IMR-90 (cell line): Measurements from ENCODE around the gene CAMTA1. TPM values are rescaled to one million over a fixed set of nuclear protein-coding genes. Genes with fewer than 3 reads are reported as not detected.
A peak's percentile ranks its signal among the peaks of the same experiment; 100 is the strongest.

Source experiments
- ATAC-seq: fragments of 200-7000 bp; cut with Tn5 transposase; 2 replicates; pipeline ENCODE4 v1.9.1; 2020; ENCODE audit warnings: low read depth, mild to moderate bottlenecking, moderate library complexity
- BruUV-seq: library from RNA; stranded (reverse); fragments of 400-500 nt; replicated peaks from 2 replicates; lab custom pipeline; 2021; lab: Mats Ljungman, UMichigan
- CTCF ChIA-PET: fragments of 300-600 bp; formaldehyde crosslinking; extraction: SDS; loops from one replicate; lab custom pipeline; 2021; ENCODE audit warnings: antibody characterized with exemption; lab: Yijun Ruan, JAX
- POLR2A ChIA-PET: fragments of 300-600 bp; sonication (Branson Sonifier 250); formaldehyde crosslinking; loops from one replicate; lab custom pipeline; 2022; ENCODE audit warnings: antibody characterized with exemption; ENCODE audit not compliant: unreplicated experiment; lab: Charles Lee
- DNase-seq: peaks from one replicate; pipeline ENCODE4 v3.0.0; 2013
- H2AFZ ChIP-seq: replicated peaks from 2 replicates; pipeline ENCODE3; 2013; ENCODE audit warnings: low read length, mild to moderate bottlenecking; ENCODE audit not compliant: poor library complexity
- H2AK5ac ChIP-seq: 2 replicates; pipeline ENCODE4 v1.6.1; 2013; ENCODE audit warnings: low read depth, low read length, inconsistent platforms
- H2AK9ac ChIP-seq: replicated peaks from 2 replicates; pipeline ENCODE3; 2013; ENCODE audit warnings: mild to moderate bottlenecking, low read depth, low read length, moderate library complexity; ENCODE audit not compliant: poor library complexity
- H2BK120ac ChIP-seq: 2 replicates; pipeline ENCODE4 v1.6.1; 2013; ENCODE audit warnings: low read depth, low read length, inconsistent platforms
- H2BK15ac ChIP-seq: 3 replicates; pipeline ENCODE4 v1.6.1; 2013; ENCODE audit warnings: low read depth, low read length, inconsistent platforms
- H2BK20ac ChIP-seq: 2 replicates; pipeline ENCODE4 v1.6.1; 2013; ENCODE audit warnings: low read depth, mild to moderate bottlenecking, inconsistent platforms, low read length, moderate library complexity
- H2BK5ac ChIP-seq: 2 replicates; pipeline ENCODE4 v1.6.1; 2013; ENCODE audit warnings: mild to moderate bottlenecking, low read depth, low read length, inconsistent platforms; ENCODE audit not compliant: poor library complexity, severe bottlenecking
- H3K14ac ChIP-seq: replicated peaks from 2 replicates; pipeline ENCODE4 v1.6.1; 2013; ENCODE audit warnings: low read depth, low read length, inconsistent platforms
- H3K18ac ChIP-seq: 2 replicates; pipeline ENCODE4 v1.6.1; 2013; ENCODE audit warnings: low read depth, low read length, control low read depth
- H3K23ac ChIP-seq: 2 replicates; pipeline ENCODE4 v1.6.1; 2013; ENCODE audit warnings: low read depth, low read length, inconsistent platforms
- H3K27ac ChIP-seq: 2 replicates; pipeline ENCODE4 v1.5.1; 2013; ENCODE audit warnings: mild to moderate bottlenecking, control low read depth, low read length; ENCODE audit not compliant: insufficient read depth
- H3K27me3 ChIP-seq: 2 replicates; pipeline ENCODE4 v1.6.1; 2013; ENCODE audit warnings: low read length; ENCODE audit not compliant: control insufficient read depth, insufficient read depth
- H3K36me3 ChIP-seq: 2 replicates; pipeline ENCODE4 v1.6.1; 2013; ENCODE audit warnings: low read length, mixed read lengths; ENCODE audit not compliant: control insufficient read depth, insufficient read depth
- H3K4ac ChIP-seq: 2 replicates; pipeline ENCODE4 v1.6.1; 2013; ENCODE audit warnings: low read depth, low read length, inconsistent platforms
- H3K4me1 ChIP-seq: 2 replicates; pipeline ENCODE4 v1.6.1; 2013; ENCODE audit warnings: low read length, mixed read lengths; ENCODE audit not compliant: control insufficient read depth, insufficient read depth
- H3K4me2 ChIP-seq: 2 replicates; pipeline ENCODE4 v1.6.1; 2013; ENCODE audit warnings: low read depth, mild to moderate bottlenecking, control low read depth, low read length, moderate library complexity
- H3K4me3 ChIP-seq: 2 replicates; pipeline ENCODE4 v1.5.1; 2013; ENCODE audit warnings: low read depth, mild to moderate bottlenecking, control low read depth, low read length, moderate library complexity; ENCODE audit not compliant: insufficient read depth
- H3K56ac ChIP-seq: 2 replicates; pipeline ENCODE4 v1.6.1; 2013; ENCODE audit warnings: low read length, inconsistent platforms; ENCODE audit not compliant: insufficient read depth; ENCODE audit errors: extremely low read depth
- H3K79me1 ChIP-seq, 2 experiments: 2 replicates each; pipeline ENCODE4 v1.6.1; 2013; ENCODE audit warnings: low read length in 2 of 2, inconsistent platforms in 1 of 2, low read depth in 1 of 2
- H3K9ac ChIP-seq: 2 replicates; pipeline ENCODE4 v1.6.1; 2013; ENCODE audit warnings: low read depth, low read length, control low read depth
- H3K9me1 ChIP-seq: 2 replicates; pipeline ENCODE4 v1.6.1; 2013; ENCODE audit warnings: low read length, inconsistent platforms; ENCODE audit not compliant: insufficient read depth
- H3K9me3 ChIP-seq: 2 replicates; pipeline ENCODE4 v1.6.1; 2013; ENCODE audit warnings: low read length; ENCODE audit not compliant: control insufficient read depth, insufficient read depth
- H4K20me1 ChIP-seq: 2 replicates; pipeline ENCODE4 v1.6.1; 2013; ENCODE audit warnings: low read length, inconsistent platforms; ENCODE audit not compliant: insufficient read depth
- H4K5ac ChIP-seq: 2 replicates; pipeline ENCODE4 v1.6.1; 2013; ENCODE audit warnings: mild to moderate bottlenecking, low read depth, low read length, control low read depth
- H4K8ac ChIP-seq, 2 experiments: 2 replicates each; pipeline ENCODE4 v1.6.1; 2013; ENCODE audit warnings: low read depth in 2 of 2, low read length in 2 of 2, control low read depth in 1 of 2, inconsistent platforms in 1 of 2
- H4K91ac ChIP-seq: 2 replicates; pipeline ENCODE4 v1.6.1; 2013; ENCODE audit warnings: low read depth, low read length, inconsistent platforms; ENCODE audit not compliant: insufficient read depth
- NFE2L2 ChIP-seq: fragments of 150-350 bp; IDR thresholded peaks from 2 replicates; pipeline ENCODE4 v1.6.1; 2016; ENCODE audit warnings: low read depth, mild to moderate bottlenecking, low read length
- WGBS, 2 experiments: methylation state at CpG; one replicate each; pipeline versions ENCODE4 v1.1.5 to v1.1.7; 2013; ENCODE audit warnings: missing lambda C conversion rate in 2 of 2; ENCODE audit not compliant: insufficient read length in 1 of 2; ENCODE audit errors: extremely low coverage in 2 of 2; 5-methylcytosine and 5-hydroxymethylcytosine counted together
- dilution Hi-C: fragments of 300-500 bp; cut with HindIII; formaldehyde crosslinking; loops from one replicate; pipeline ENCODE4 v1.14.3; 2018; ENCODE audit warnings: low sequenced_read_pairs; ENCODE audit not compliant: unreplicated experiment
- in situ Hi-C: fragments of 300-500 bp; cut with MboI; formaldehyde crosslinking; loops from 3 replicates; pipeline ENCODE4 v1.14.3; 2019; ENCODE audit warnings: low sequenced_read_pairs, inconsistent platforms, mixed read lengths
- intact Hi-C: fragments of 100-400 bp; cut with micrococcal nuclease; formaldehyde crosslinking; loops from 2 replicates; pipeline ENCODE4 v1.10.0; 2022
- polyA plus RNA-seq, 3 experiments: library from polyadenylated mRNA; depleted of rRNA; stranded (reverse); fragments of >200 nt; gene quantifications; 2 replicates each; pipeline ENCODE4 v1.2.3, GENCODE V29; 2012; ENCODE audit warnings: low replicate concordance in 1 of 3
- total RNA-seq: library from RNA; depleted of rRNA; stranded (reverse); fragments of >200 nt; gene quantifications from 2 replicates; pipeline ENCODE4 v1.2.3, GENCODE V29; 2012

Gene CAMTA1
- total and polyA plus RNA-seq, 2 of the 4 experiments (the other 2 are of a cell fraction), result 35.5 to 74.3 TPM

DNA sequence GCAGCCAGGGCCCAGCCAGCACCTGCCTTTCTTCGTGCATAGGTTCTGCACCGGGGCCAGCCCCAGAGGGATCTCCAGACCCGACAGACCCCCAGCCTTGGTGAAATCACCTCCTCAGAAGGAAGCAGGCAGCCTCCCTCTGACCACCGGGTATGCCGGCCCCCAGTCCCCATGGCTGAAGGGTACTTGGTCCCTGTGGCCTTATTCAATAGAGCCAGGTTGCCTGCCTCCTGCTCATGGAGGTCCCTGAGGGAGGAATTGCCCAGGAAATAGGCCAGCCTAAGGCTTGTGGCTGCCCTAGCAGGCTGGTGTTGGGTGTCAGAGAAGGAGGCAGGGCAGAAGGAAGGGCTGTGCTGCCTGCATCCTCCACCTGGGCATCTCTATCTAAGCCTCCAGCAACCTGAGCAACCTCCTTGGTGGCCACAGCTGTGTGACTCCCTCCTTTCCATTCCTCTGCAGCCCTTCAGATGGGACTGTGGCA lies 647.7 kb downstream of the CAMTA1 start:
- intact Hi-C loops, result no loop called here
- H2BK20ac ChIP-seq, result no peak overlapping the region
- H3K9me1 ChIP-seq, result no peaks in the 10 kb centered on the region
- no peak overlapping the region for H3K56ac ChIP-seq
- H2BK15ac ChIP-seq, result no peak overlapping the region
- no peaks in the 10 kb centered on the region for H3K36me3 ChIP-seq
- no peak overlapping the region for H3K23ac ChIP-seq
- H2BK120ac ChIP-seq, result no peak overlapping the region
- no TSS peak for BruUV-seq
- CTCF ChIA-PET, result interaction anchor here (0.6 kb wide), 1 partner anchor 530 kb away, joined by 4 read pairs; no protein-coding TSS in a partner anchor
- H3K27ac ChIP-seq, result no peak overlapping the region
- no peak overlapping the region for H4K5ac ChIP-seq
- TF ChIP-seq NFE2L2, result no peak
- H3K4ac ChIP-seq, result no peak overlapping the region
- no peak overlapping the region for H3K4me2 ChIP-seq
- H3K4me1 ChIP-seq, result no peaks in the 10 kb centered on the region
- H3K18ac ChIP-seq, result no peak overlapping the region
- H3K14ac ChIP-seq, result no peak overlapping the region
- no peak overlapping the region for H3K4me3 ChIP-seq
- no peak for ATAC-seq
- no peak for DNase-seq
- H3K27me3 ChIP-seq, result no peaks in the 10 kb centered on the region
- H2AFZ ChIP-seq, result peak overlapping the region; percentile 51
- in situ Hi-C loops, result no loop called here
- dilution Hi-C loops, result no loop called here
- no peak overlapping the region for H4K91ac ChIP-seq
- 0 out of 2 replicates have a peak overlapping the region, but pooled peaks have one; percentile 28 for H2AK5ac ChIP-seq
- no peak overlapping the region for H4K8ac ChIP-seq
- peaks cover 4% of the 10 kb centered on the region; the same call in 1 of the 2 replicates for H3K9me3 ChIP-seq
- H4K20me1 ChIP-seq, result no peaks in the 10 kb centered on the region
- POLR2A ChIA-PET, result no interaction called here
- WGBS, 2 experiments, result 100% methylated on average over 2 of the region's 5 CpGs; no CpG with 5 or more reads in 1 of the 2 experiments
- H3K9ac ChIP-seq, result no peak overlapping the region
- no peaks in the 10 kb centered on the region for H3K79me1 ChIP-seq
- no peak overlapping the region for H2BK5ac ChIP-seq
- H2AK9ac ChIP-seq, result peak overlapping the region; percentile 24
